ENCODE results near the gene TEK.

- no peak for TF ChIP-seq EZH2 (IDR thresholded peaks at IDR 0.05; ENCODE audit: borderline replicate concordance, insufficient read depth, low read depth, low read length, poor library complexity, severe bottlenecking)
- TF ChIP-seq CTCF (IDR thresholded peaks at IDR 0.05), result no peak
These were observed 36.1 kb downstream of the TEK start for GRCh38 chr9:27145143-27145542.
